ENCODE measurements around the gene LRATD1. TPM values are rescaled to one million over a fixed set of nuclear protein-coding genes. Genes with fewer than 3 reads are reported as not detected.

The LRATD1 gene
- total and polyA plus RNA-seq, 2 donors (not counting 3 experiments of a cell fraction or from before 2014, with no cell fraction given), result not detected

- intact Hi-C loops (cut with micrococcal nuclease), result no loop called here
These were observed 11.4 kb upstream of the LRATD1 start for GRCh38 chr2:14621114-14621513.

More at GRCh38 chr2:14621114-14621513, 11.4 kb upstream of the LRATD1 start:
- Histone ChIP-seq H3K79me2 (ENCODE audit: control insufficient read depth, insufficient read depth, low read length) (no peaks in the 10 kb centered on the region), H4K20me1 (replicated peaks; ENCODE audit: control insufficient read depth, extremely low read depth, insufficient read depth, low read length) (no peaks in the 10 kb centered on the region), H3K27ac (ENCODE audit: insufficient read depth, low read depth, low read length) (no peak overlapping the region), H3K4me1 (ENCODE audit: control insufficient read depth, extremely low read depth, insufficient read depth, low read length) (no peaks in the 10 kb centered on the region), H3K4me3 (replicated peaks in 1 of 3; ENCODE audit: insufficient read depth in 1 of 3, low read depth in 1 of 3, low read length in 3 of 3) (no peak overlapping the region), H3K36me3 (ENCODE audit: control insufficient read depth in 2 of 2, extremely low read depth in 1 of 2, insufficient read depth in 2 of 2, low read length in 2 of 2) (no peaks in the 10 kb centered on the region), H3K9me1 (replicated peaks; ENCODE audit: control insufficient read depth, extremely low read depth, insufficient read depth, low read length) (no peaks in the 10 kb centered on the region), H3K4me2 (ENCODE audit: insufficient read depth, low read length) (no peak overlapping the region), H3K27me3 (ENCODE audit: control insufficient read depth in 2 of 2, insufficient read depth in 2 of 2, low read length in 2 of 2) (no peaks in the 10 kb centered on the region), H3K9ac (replicated peaks; ENCODE audit: extremely low read depth, insufficient read depth, low read length) (no peak overlapping the region), H3K9me3 (replicated peaks; ENCODE audit: control insufficient read depth, insufficient read depth, low read length) (no peaks in the 10 kb centered on the region), H2AFZ (ENCODE audit: low read depth, low read length) (no peak overlapping the region)
- no peak for TF ChIP-seq EZH2 (IDR thresholded peaks at IDR 0.05; ENCODE audit: borderline replicate concordance, low read depth, low read length, severe bottlenecking)
- TF ChIP-seq GATA2 (IDR thresholded peaks at IDR 0.05; ENCODE audit: insufficient read depth, insufficient read length, low read depth, low read length), result no peak
- no peak for TF ChIP-seq POLR2A (IDR thresholded peaks at IDR 0.05; ENCODE audit: low read depth, low read length)
- no peak for TF ChIP-seq MAX (IDR thresholded peaks at IDR 0.05; ENCODE audit: insufficient read depth, insufficient read length)
- TF ChIP-seq JUN (IDR thresholded peaks at IDR 0.05; ENCODE audit: borderline replicate concordance, insufficient read depth, insufficient read length, low read depth), result no peak
- TF ChIP-seq CTCF (IDR thresholded peaks at IDR 0.05; ENCODE audit: extremely low read depth in 1 of 2, insufficient read depth in 1 of 2, low read depth in 1 of 2, low read length in 2 of 2), result no peak
- TF ChIP-seq FOS (IDR thresholded peaks at IDR 0.05; ENCODE audit: borderline replicate concordance, insufficient read depth, low read length), result no peak
- TF ChIP-seq POLR2AphosphoS5 (IDR thresholded peaks at IDR 0.05; ENCODE audit: insufficient read depth, low read depth, low read length), result no peak
- TF ChIP-seq MYC (IDR thresholded peaks at IDR 0.05; ENCODE audit: low read depth, low read length), result no peak
- dilution Hi-C loops (cut with MboI; ENCODE audit: extremely low pct_ligation_motif_present, low sequenced_read_pairs), result no loop called here
- ChIA-PET POLR2A (no interaction called here), CTCF (no interaction called here)
- FAIRE-seq (no peak), DNase-seq (ENCODE audit: low read depth, low spot score) (no peak)
- BruUV-seq (replicated peaks), result no TSS peak

Measured in endothelial cell of umbilical vein (primary cell).